GM12891 (cell line): Measurements from ENCODE around the gene SDHA.

Experiments
- POLR2A ChIP-seq: IDR thresholded peaks from 2 replicates; pipeline ENCODE4 v1.6.1; 2011; ENCODE audit warnings: low read depth, low read length, control low read depth
- POLR2AphosphoS5 ChIP-seq: IDR thresholded peaks from 2 replicates; pipeline ENCODE4 v1.6.1; 2011; ENCODE audit warnings: low read depth, low read length, control low read depth
- TAF1 ChIP-seq: IDR thresholded peaks from 2 replicates; pipeline ENCODE4 v1.6.1; 2011; ENCODE audit warnings: low read depth, low read length, control low read depth

DNA sequence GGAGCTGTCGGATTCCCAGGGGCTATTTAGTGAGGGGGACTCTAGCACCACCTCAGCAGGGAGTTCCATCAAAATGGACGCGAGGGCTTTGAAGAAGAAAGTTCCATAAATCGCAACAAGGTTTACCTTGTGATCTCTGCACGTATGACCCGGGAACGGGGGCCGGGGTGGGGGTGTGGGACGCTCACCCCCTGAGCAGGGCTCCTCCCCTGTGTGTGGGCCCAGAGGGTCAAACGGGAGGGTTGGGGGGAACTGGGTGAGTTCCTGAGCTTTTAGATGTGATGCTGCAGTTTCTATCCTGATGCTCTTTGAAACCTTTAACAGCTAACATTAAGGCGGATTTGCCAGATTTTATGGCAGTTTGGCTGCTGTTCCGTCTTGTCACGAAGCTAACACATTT lies 45.7 kb upstream of the SDHA start:
- TF ChIP-seq POLR2A (no peak), POLR2AphosphoS5 (no peak), TAF1 (no peak)
